NCI-H1694 treated with DMSO at 0.1 percent for 48 hours (cell line): ENCODE measurements around the gene CYP39A1.

Experiments used
- DNase-seq: peaks from one replicate; lab custom pipeline; 2025; lab: John Stamatoyannopoulos, UW

Gene CYP39A1

GRCh38 chr6:46590765-46591164, 61.9 kb downstream of the CYP39A1 start:
- no peak for DNase-seq

- no peak for DNase-seq
These were observed 65.7 kb downstream of the CYP39A1 start for GRCh38 chr6:46586906-46587305.

GRCh38 chr6:46584586-46584985, 68.0 kb downstream of the CYP39A1 start:
- DNase-seq: no peak

GRCh38 chr6:46583721-46584120, 68.9 kb downstream of the CYP39A1 start:
- no peak for DNase-seq

- no peak for DNase-seq
These were observed 69.5 kb downstream of the CYP39A1 start for GRCh38 chr6:46583081-46583480.

GRCh38 chr6:46581459-46582177, 71.0 kb downstream of the CYP39A1 start:
- DNase-seq: no peak

- no peak for DNase-seq
These were observed 77.1 kb downstream of the CYP39A1 start for GRCh38 chr6:46575530-46575929.

- no peak for DNase-seq
These were observed 79.5 kb downstream of the CYP39A1 start for GRCh38 chr6:46573140-46573539.

GRCh38 chr6:46565531-46565930, 87.1 kb downstream of the CYP39A1 start:
- no peak for DNase-seq

GRCh38 chr6:46563924-46564323, 88.7 kb downstream of the CYP39A1 start:
- no peak for DNase-seq

GRCh38 chr6:46556053-46556452, 96.6 kb downstream of the CYP39A1 start:
- DNase-seq: no peak

GRCh38 chr6:46555129-46555528, 97.5 kb downstream of the CYP39A1 start:
- DNase-seq: no peak

GRCh38 chr6:46549155-46549554, 103.5 kb downstream of the CYP39A1 start:
- DNase-seq: no peak

GRCh38 chr6:46541556-46541955, 111.1 kb downstream of the CYP39A1 start:
- DNase-seq: no peak

GRCh38 chr6:46539866-46540265, 112.8 kb downstream of the CYP39A1 start:
- DNase-seq: no peak

GRCh38 chr6:46538800-46539480, 113.7 kb downstream of the CYP39A1 start:
- DNase-seq: no peak

GRCh38 chr6:46530896-46531295, 121.7 kb downstream of the CYP39A1 start:
- DNase-seq: no peak

GRCh38 chr6:46528961-46529750, 123.5 kb downstream of the CYP39A1 start:
- DNase-seq: no peak

GRCh38 chr6:46526607-46527006, 126.0 kb downstream of the CYP39A1 start:
- no peak for DNase-seq

- no peak for DNase-seq
These were observed 127.0 kb downstream of the CYP39A1 start for GRCh38 chr6:46525583-46525982.

- DNase-seq: no peak
These were observed 131.1 kb downstream of the CYP39A1 start for GRCh38 chr6:46521464-46521971.

GRCh38 chr6:46517202-46517601, 135.4 kb downstream of the CYP39A1 start:
- DNase-seq: no peak

GRCh38 chr6:46513533-46513932, 139.1 kb downstream of the CYP39A1 start:
- DNase-seq: no peak
